Neural progenitor cell (in vitro differentiated cells): Measurements from ENCODE around the gene C2CD4C. TPM values are rescaled to one million over a fixed set of nuclear protein-coding genes. Genes with fewer than 3 reads are reported as not detected.
"Not testable (repeated sequence)": the region's sequence is repeated elsewhere in the genome, so short reads cannot be mapped to it uniquely, and the experiment has no call there.

Source experiments
- DNase-seq: peaks from one replicate; pipeline ENCODE4 v3.0.0-alpha.2; 2016; ENCODE audit warnings: low spot score
- H2AFZ ChIP-seq: fragments of 200-600 bp; sonication (generic); replicated peaks from 2 replicates; pipeline ENCODE4 v1.6.1; 2016; ENCODE audit warnings: antibody characterized with exemption
- H3F3A ChIP-seq: fragments of 200-600 bp; sonication (generic); 2 replicates; pipeline ENCODE4 v1.6.1; 2016; ENCODE audit warnings: antibody characterized with exemption, low read depth
- H3K27ac ChIP-seq: fragments of 200-600 bp; sonication (generic); 2 replicates; pipeline ENCODE4 v1.5.1; 2016; ENCODE audit warnings: mild to moderate bottlenecking
- H3K27me3 ChIP-seq: fragments of 200-600 bp; sonication (generic); 2 replicates; pipeline ENCODE4 v1.6.1; 2016; ENCODE audit warnings: mild to moderate bottlenecking, moderate library complexity
- H3K36me3 ChIP-seq: fragments of 200-600 bp; sonication (generic); 2 replicates; pipeline ENCODE4 v1.5.1; 2016
- H3K4me1 ChIP-seq: fragments of 200-600 bp; sonication (generic); 2 replicates; pipeline ENCODE4 v1.6.1; 2016; ENCODE audit warnings: mixed run types
- H3K4me2 ChIP-seq: fragments of 200-600 bp; sonication (generic); 2 replicates; pipeline ENCODE4 v1.6.1; 2016
- H3K4me3 ChIP-seq: fragments of 200-600 bp; sonication (generic); 2 replicates; pipeline ENCODE4 v1.5.1; 2016
- H3K79me2 ChIP-seq: fragments of 200-600 bp; sonication (generic); 2 replicates; pipeline ENCODE4 v1.6.1; 2016; ENCODE audit warnings: low read depth
- H3K9ac ChIP-seq: fragments of 200-600 bp; sonication (generic); 2 replicates; pipeline ENCODE4 v1.6.1; 2016
- H3K9me3 ChIP-seq: fragments of 200-600 bp; sonication (generic); 2 replicates; pipeline ENCODE4 v1.5.1; 2016; ENCODE audit warnings: low read depth
- H4K20me1 ChIP-seq: fragments of 200-600 bp; sonication (generic); 2 replicates; pipeline ENCODE4 v1.6.1; 2016; ENCODE audit warnings: low read depth
- H3K27ac Mint-ChIP-seq: 3 replicates; pipeline ENCODE4 v1.8.0; 2021; ENCODE audit warnings: mixed read lengths
- H3K27me3 Mint-ChIP-seq: 2 replicates; pipeline ENCODE4 v1.8.0; 2022; ENCODE audit warnings: low read depth, mild to moderate bottlenecking, inconsistent platforms, moderate library complexity, mixed read lengths; ENCODE audit not compliant: insufficient read depth
- H3K36me3 Mint-ChIP-seq: 3 replicates; pipeline ENCODE4 v1.8.0; 2021; ENCODE audit warnings: mixed read lengths
- H3K4me1 Mint-ChIP-seq: 3 replicates; pipeline ENCODE4 v1.8.0; 2021; ENCODE audit warnings: mixed read lengths
- H3K4me3 Mint-ChIP-seq: 3 replicates; pipeline ENCODE4 v1.8.0; 2021; ENCODE audit warnings: mild to moderate bottlenecking, moderate library complexity, mixed read lengths
- H3K9me3 Mint-ChIP-seq: 3 replicates; pipeline ENCODE4 v1.8.0; 2020; ENCODE audit warnings: mixed read lengths
- CTCF ChIP-seq: fragments of 200-600 bp; sonication (generic); IDR thresholded peaks from 2 replicates; pipeline ENCODE4 v1.5.1; 2017; ENCODE audit warnings: antibody characterized with exemption, mild to moderate bottlenecking
- EZH2 ChIP-seq: fragments of 200-600 bp; sonication (generic); IDR thresholded peaks from 2 replicates; pipeline ENCODE4 v1.6.1; 2017; ENCODE audit warnings: antibody characterized with exemption, mild to moderate bottlenecking, moderate library complexity
- EZH2phosphoT487 ChIP-seq: fragments of 200-600 bp; sonication (generic); IDR thresholded peaks from 2 replicates; pipeline ENCODE4 v1.6.1; 2017; ENCODE audit warnings: antibody characterized with exemption
- total RNA-seq: library from RNA; depleted of rRNA; stranded (reverse); fragments of >200 nt; gene quantifications from 2 replicates; pipeline ENCODE4 v1.2.3, GENCODE V29; 2015; ENCODE audit warnings: low replicate concordance

C2CD4C gene
- total RNA-seq, 1 donor from 2014 or later, result 2.3 TPM

- Histone ChIP-seq H2AFZ (no peak overlapping the region), H3K4me2 (no peak overlapping the region), H4K20me1 (no peaks in the 10 kb centered on the region), H3K4me1 (no peaks in the 10 kb centered on the region), H3K27ac (no peak overlapping the region), H3K36me3 (no peaks in the 10 kb centered on the region), H3K9ac (no peak overlapping the region), H3K79me2 (no peaks in the 10 kb centered on the region), H3K27me3 (no peaks in the 10 kb centered on the region), H3K4me3 (no peak overlapping the region), H3K9me3 (no peaks in the 10 kb centered on the region), H3F3A (peaks cover 8% of the 10 kb centered on the region)
- Mint-ChIP-seq H3K4me1 (peaks cover 6% of the 10 kb centered on the region), H3K36me3 (no peaks in the 10 kb centered on the region), H3K27ac (peak overlapping the region; percentile 20), H3K4me3 (no peak overlapping the region), H3K27me3 (peaks cover 10% of the 10 kb centered on the region), H3K9me3 (peaks cover 26% of the 10 kb centered on the region)
- TF ChIP-seq EZH2, result no peak
- TF ChIP-seq CTCF, result no peak
- no peak for TF ChIP-seq EZH2phosphoT487
- DNase-seq, result no peak
Measured at GRCh38 chr19:397941-398706, 10.8 kb downstream of the C2CD4C start.

DNA sequence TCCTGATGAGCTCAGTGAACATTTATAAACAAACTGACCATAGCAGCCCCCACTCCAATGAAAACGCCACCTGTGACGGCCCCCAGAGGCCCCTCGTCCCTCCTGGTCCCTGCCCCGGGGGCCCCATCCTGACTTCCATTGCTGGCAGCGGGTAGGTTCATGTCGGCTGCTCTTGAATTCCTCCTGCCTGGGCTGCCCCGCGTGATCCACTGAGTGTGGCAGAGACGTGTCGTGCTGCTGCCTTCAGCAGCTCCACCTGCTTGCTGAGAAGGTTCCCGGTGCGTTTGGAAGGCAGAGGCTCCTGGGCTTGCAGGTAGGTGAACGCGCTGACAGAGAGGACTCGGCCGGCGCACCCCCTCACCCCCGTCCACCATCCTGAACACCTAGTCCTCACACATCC, 11.6 kb downstream of the C2CD4C start:
- no peaks in the 10 kb centered on the region for H4K20me1 ChIP-seq
- H2AFZ ChIP-seq, result no peak overlapping the region
- DNase-seq, result no peak
- TF ChIP-seq EZH2phosphoT487, result no peak
- TF ChIP-seq CTCF, result no peak
- TF ChIP-seq EZH2, result no peak
- no peaks in the 10 kb centered on the region for H3K9me3 ChIP-seq
- no peak overlapping the region for H3K27ac ChIP-seq
- H3K4me2 ChIP-seq, result no peak overlapping the region
- Mint-ChIP-seq H3K9me3 (peaks cover 28% of the 10 kb centered on the region), H3K27ac (peak overlapping the region; percentile 20), H3K4me1 (no peaks in the 10 kb centered on the region), H3K4me3 (no peak overlapping the region), H3K27me3 (peaks cover 11% of the 10 kb centered on the region), H3K36me3 (no peaks in the 10 kb centered on the region)
- no peak overlapping the region for H3K4me3 ChIP-seq
- H3K36me3 ChIP-seq, result no peaks in the 10 kb centered on the region
- no peaks in the 10 kb centered on the region for H3K4me1 ChIP-seq
- H3F3A ChIP-seq, result peaks cover 8% of the 10 kb centered on the region
- H3K79me2 ChIP-seq, result no peaks in the 10 kb centered on the region
- H3K9ac ChIP-seq, result no peak overlapping the region
- no peaks in the 10 kb centered on the region for H3K27me3 ChIP-seq

- Histone ChIP-seq H3K4me2 (no peak overlapping the region), H3K79me2 (no peaks in the 10 kb centered on the region), H3K36me3 (no peaks in the 10 kb centered on the region), H3K9ac (no peak overlapping the region), H2AFZ (no peak overlapping the region), H3F3A (peaks cover 8% of the 10 kb centered on the region), H3K4me1 (no peaks in the 10 kb centered on the region), H3K9me3 (no peaks in the 10 kb centered on the region), H4K20me1 (no peaks in the 10 kb centered on the region), H3K27me3 (no peaks in the 10 kb centered on the region), H3K4me3 (no peak overlapping the region), H3K27ac (no peak overlapping the region)
- H3K9me3 Mint-ChIP-seq, result peaks cover 35% of the 10 kb centered on the region
- no peak for TF ChIP-seq EZH2
- no peak for TF ChIP-seq CTCF
- no peak for TF ChIP-seq EZH2phosphoT487
- peaks cover 13% of the 10 kb centered on the region for H3K27me3 Mint-ChIP-seq
- no peaks in the 10 kb centered on the region for H3K36me3 Mint-ChIP-seq
- H3K4me1 Mint-ChIP-seq, result peaks cover 8% of the 10 kb centered on the region
- DNase-seq, result no peak
- H3K4me3 Mint-ChIP-seq, result no peak overlapping the region
- H3K27ac Mint-ChIP-seq, result no peak overlapping the region
Measured at GRCh38 chr19:395467-395866, 13.5 kb downstream of the C2CD4C start.

- Mint-ChIP-seq H3K27me3 (peaks cover 13% of the 10 kb centered on the region), H3K9me3 (peaks cover 35% of the 10 kb centered on the region), H3K4me1 (peaks cover 12% of the 10 kb centered on the region)
- not testable (repeated sequence) for H4K20me1 ChIP-seq, H3K9ac ChIP-seq, H3K27ac ChIP-seq, H3K27ac Mint-ChIP-seq, H3K36me3 ChIP-seq, H3K36me3 Mint-ChIP-seq, H3K27me3 ChIP-seq, H3K9me3 ChIP-seq, H3K4me1 ChIP-seq, H3K4me3 ChIP-seq, H3K4me2 ChIP-seq, H2AFZ ChIP-seq, H3F3A ChIP-seq, DNase-seq, H3K4me3 Mint-ChIP-seq, H3K79me2 ChIP-seq
Measured at GRCh38 chr19:394857-395256, 14.1 kb downstream of the C2CD4C start.

DNA sequence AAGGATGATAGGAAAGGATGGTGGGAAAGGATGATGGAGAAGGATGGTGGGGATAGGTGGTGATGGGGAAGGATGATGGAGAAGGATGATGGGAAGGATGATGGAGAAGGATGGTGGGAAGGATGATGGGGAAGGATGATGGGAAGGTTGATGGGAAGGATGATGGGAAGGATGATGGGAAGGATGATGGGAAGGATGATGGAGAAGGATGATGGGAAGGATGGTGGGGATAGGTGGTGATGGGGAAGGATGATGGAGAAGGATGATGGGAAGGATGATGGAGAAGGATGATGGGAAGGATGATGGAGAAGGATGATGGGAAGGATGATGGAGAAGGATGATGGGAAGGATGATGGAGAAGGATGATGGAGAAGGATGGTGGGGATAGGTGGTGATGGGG, 15.4 kb downstream of the C2CD4C start:
- not testable (repeated sequence) for H3F3A ChIP-seq, H3K9me3 ChIP-seq, DNase-seq, H3K4me2 ChIP-seq, H3K4me1 ChIP-seq, H2AFZ ChIP-seq, H3K27ac Mint-ChIP-seq, H3K9ac ChIP-seq, H3K36me3 Mint-ChIP-seq, H3K79me2 ChIP-seq, H4K20me1 ChIP-seq, H3K36me3 ChIP-seq, H3K27ac ChIP-seq, H3K4me3 ChIP-seq, H3K27me3 ChIP-seq
- Mint-ChIP-seq H3K4me1 (peaks cover 16% of the 10 kb centered on the region), H3K9me3 (peaks cover 33% of the 10 kb centered on the region), H3K4me3 (peak overlapping the region; percentile 60), H3K27me3 (peaks cover 16% of the 10 kb centered on the region)
